ENCODE measurements around the gene TEX38.

TEX38 gene

DNA sequence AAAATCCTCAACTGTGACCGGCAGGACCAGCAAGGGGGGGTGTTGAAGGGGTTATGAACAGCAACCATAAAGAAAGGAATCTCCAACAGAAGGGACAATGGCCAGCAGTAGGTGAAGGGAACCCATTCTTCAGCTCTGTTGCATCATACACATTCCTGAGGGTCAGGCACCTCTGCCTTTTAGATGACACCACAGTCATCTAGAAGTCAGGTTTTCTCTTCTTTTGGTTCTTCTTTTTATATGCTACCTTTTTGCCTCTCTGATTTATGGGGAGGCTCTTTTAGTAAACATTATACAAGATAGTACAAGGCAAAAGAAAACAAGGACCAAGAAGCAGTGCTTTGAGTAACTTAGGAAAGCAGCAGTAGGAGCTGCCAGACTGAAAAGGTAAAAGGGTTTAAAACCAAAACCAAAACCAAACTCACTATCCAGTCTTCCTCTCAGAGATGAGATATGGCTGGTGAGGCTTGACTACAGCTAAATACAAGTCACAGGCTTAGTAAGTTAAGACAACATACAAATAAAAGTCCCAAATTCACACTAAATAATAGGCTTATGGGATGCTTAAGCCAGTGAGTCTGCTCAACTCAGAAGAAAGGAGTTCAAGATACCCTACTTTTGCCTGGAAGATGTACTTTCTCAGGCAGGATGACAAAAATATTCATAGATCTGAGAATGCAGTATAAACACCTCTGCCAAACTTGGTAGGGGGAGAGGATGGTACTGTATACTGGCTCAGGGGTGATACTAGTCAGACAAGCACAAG is 4.1 kb downstream of the TEX38 start:
- no peak overlapping the region for H3K4me3 ChIP-seq (ENCODE audit: low read depth in 1 of 2, low read length in 2 of 2)
- H3K4me1 ChIP-seq (ENCODE audit: control insufficient read depth in 1 of 2, insufficient read depth in 2 of 2, low read length in 2 of 2): no peaks in the 10 kb centered on the region
- H3K36me3 ChIP-seq (ENCODE audit: control insufficient read depth in 1 of 2, insufficient read depth in 2 of 2, low read length in 2 of 2): peaks cover 30 to 43% of the 10 kb centered on the region in 2 donors
- H3K27me3 ChIP-seq (ENCODE audit: low read depth, low read length): no peaks in the 10 kb centered on the region
- H3K27ac ChIP-seq (ENCODE audit: low read length): no peak overlapping the region
- H3K9me3 ChIP-seq (ENCODE audit: control insufficient read depth in 1 of 2, low read length in 2 of 2): no peaks in the 10 kb centered on the region

GRCh38 chr1:46676531-46676930 is 4.9 kb downstream of the TEX38 start:
- H3K9me3 ChIP-seq (ENCODE audit: control insufficient read depth in 1 of 2, low read length in 2 of 2): no peaks in the 10 kb centered on the region
- H3K4me1 ChIP-seq (ENCODE audit: control insufficient read depth in 1 of 2, insufficient read depth in 2 of 2, low read length in 2 of 2): no peaks in the 10 kb centered on the region
- peaks cover 30 to 51% of the 10 kb centered on the region in 2 donors for H3K36me3 ChIP-seq (ENCODE audit: control insufficient read depth in 1 of 2, insufficient read depth in 2 of 2, low read length in 2 of 2)
- H3K27ac ChIP-seq (ENCODE audit: low read length): no peak overlapping the region
- no peak overlapping the region for H3K4me3 ChIP-seq (ENCODE audit: low read depth in 1 of 2, low read length in 2 of 2)
- no peaks in the 10 kb centered on the region for H3K27me3 ChIP-seq (ENCODE audit: low read depth, low read length)

DNA sequence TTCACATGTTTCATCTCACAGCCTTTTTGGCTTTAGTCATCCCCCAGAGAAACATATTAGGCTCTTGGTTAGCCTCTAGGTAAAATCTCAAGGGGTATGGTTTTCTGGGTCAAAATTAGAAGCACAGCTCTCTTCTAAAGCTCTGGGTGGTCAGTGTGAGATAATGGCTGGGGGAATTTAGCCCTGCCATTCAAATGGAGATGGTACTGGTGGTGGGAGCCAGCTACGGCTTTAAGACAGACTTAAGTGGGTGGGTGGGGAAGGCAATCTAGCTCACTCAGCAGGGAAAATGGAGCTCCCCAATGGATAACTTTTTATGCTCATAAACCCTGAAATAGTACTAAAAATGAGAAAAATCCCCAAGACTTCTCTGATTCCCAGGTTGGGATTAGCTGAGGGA is 5.7 kb downstream of the TEX38 start:
- Histone ChIP-seq H3K4me3 (ENCODE audit: low read depth in 1 of 2, low read length in 2 of 2) (no peak overlapping the region), H3K27ac (ENCODE audit: low read length) (no peak overlapping the region), H3K4me1 (ENCODE audit: control insufficient read depth in 1 of 2, insufficient read depth in 2 of 2, low read length in 2 of 2) (no peaks in the 10 kb centered on the region), H3K36me3 (ENCODE audit: control insufficient read depth in 1 of 2, insufficient read depth in 2 of 2, low read length in 2 of 2) (peaks cover 35 to 59% of the 10 kb centered on the region in 2 donors), H3K27me3 (ENCODE audit: low read depth, low read length) (no peaks in the 10 kb centered on the region), H3K9me3 (ENCODE audit: control insufficient read depth in 1 of 2, low read length in 2 of 2) (no peaks in the 10 kb centered on the region)

DNA sequence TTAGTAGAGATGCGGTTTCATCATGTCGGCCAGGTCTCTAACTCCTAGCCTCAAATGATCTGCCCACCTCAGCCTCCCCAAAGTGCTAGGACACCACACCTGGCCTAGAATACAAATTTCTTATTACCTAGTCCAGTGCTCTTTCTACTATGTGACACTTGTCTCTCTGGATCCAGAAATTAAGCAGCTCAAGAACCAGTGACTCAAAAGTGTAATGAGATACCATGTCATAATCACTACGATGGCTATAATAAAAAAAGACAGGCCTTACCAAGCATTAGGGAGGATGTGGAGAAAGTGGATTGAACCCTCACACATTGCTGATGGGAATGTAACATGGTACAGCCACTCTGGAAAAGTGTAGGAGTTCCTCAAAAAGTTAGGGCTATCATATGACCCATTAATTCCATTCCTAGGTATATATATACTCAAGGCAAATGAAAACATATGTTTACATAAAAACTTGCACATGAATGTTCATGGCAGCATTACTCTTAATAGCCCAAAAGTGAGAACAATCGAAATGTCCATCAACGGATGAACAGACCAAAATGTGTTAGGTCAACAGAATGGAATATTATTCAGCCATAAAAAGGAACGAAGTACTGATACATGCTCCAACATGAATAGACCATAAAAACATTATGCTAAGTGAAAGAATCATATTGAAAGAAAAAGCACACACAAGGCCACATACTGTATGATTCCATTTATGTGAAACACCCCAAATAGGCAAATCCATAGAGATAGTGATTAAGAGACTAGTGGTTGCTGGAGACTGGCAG is 8.3 kb downstream of the TEX38 start:
- H3K4me3 ChIP-seq (ENCODE audit: low read depth in 1 of 2, low read length in 2 of 2): no peak overlapping the region
- peaks cover 55 to 78% of the 10 kb centered on the region in 2 donors for H3K36me3 ChIP-seq (ENCODE audit: control insufficient read depth in 1 of 2, insufficient read depth in 2 of 2, low read length in 2 of 2)
- H3K27ac ChIP-seq (ENCODE audit: low read length): no peak overlapping the region
- H3K9me3 ChIP-seq (ENCODE audit: control insufficient read depth in 1 of 2, low read length in 2 of 2): no peaks in the 10 kb centered on the region
- no peaks in the 10 kb centered on the region for H3K4me1 ChIP-seq (ENCODE audit: control insufficient read depth in 1 of 2, insufficient read depth in 2 of 2, low read length in 2 of 2)
- H3K27me3 ChIP-seq (ENCODE audit: low read depth, low read length): no peaks in the 10 kb centered on the region

DNA sequence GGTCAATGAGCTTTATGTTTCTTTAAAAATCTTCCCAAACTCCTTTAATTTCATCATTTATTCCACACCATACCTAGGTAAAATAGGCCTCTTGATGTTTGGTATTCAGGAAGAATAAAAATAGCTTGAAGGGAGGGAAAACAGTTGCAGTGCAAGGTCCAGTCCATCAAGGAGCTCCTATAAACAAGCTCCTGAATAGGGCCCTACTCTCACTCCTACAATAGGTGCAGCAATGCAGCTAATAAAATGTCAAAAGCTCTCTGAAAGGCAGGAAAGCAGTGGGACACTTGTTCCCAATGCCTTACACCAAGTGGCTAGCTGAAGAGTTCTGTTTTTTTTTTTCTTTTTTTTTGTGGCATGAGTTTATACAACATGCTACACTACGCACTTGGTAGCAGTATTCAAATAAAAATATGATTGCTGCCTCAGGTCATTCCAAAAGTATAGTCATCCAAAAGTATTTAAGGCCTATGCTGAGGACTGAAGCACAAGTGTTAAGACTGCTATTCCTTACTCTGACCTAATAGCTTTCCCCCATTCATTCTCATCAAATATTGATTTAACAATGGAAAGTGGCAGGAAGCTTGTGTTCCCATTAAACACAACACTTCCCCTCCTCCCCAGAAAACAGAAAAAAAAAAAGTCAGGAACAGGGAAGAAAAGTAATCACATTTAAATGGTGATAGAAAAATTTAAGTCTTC is 9.8 kb downstream of the TEX38 start:
- Histone ChIP-seq H3K27me3 (ENCODE audit: low read depth, low read length) (no peaks in the 10 kb centered on the region), H3K36me3 (ENCODE audit: control insufficient read depth in 1 of 2, insufficient read depth in 2 of 2, low read length in 2 of 2) (peaks cover 64 to 86% of the 10 kb centered on the region in 2 donors), H3K4me3 (ENCODE audit: low read depth in 1 of 2, low read length in 2 of 2) (no peak overlapping the region), H3K27ac (ENCODE audit: low read length) (no peak overlapping the region), H3K4me1 (ENCODE audit: control insufficient read depth in 1 of 2, insufficient read depth in 2 of 2, low read length in 2 of 2) (no peaks in the 10 kb centered on the region), H3K9me3 (ENCODE audit: control insufficient read depth in 1 of 2, low read length in 2 of 2) (no peaks in the 10 kb centered on the region)

DNA sequence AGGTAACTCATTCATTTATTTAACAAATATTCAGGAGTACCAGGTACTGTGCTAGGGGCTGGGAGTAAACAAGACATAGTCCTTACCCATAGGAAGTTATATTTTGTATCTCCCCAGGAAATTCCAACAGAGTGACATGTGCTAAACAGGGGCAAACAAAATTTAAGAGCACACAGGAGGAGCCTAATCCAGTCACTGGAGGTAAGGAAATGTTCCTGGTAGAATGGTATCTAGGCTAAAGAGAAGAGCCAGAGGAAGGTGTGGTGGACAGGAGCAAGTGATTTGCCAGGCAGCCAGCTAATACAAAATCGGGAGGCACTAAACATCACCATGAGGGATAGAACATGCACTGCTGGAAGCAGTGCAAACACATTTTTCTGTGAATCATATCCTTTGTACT is 10.4 kb downstream of the TEX38 start:
- Histone ChIP-seq H3K27me3 (ENCODE audit: low read depth, low read length) (no peaks in the 10 kb centered on the region), H3K27ac (ENCODE audit: low read length) (no peak overlapping the region), H3K36me3 (ENCODE audit: control insufficient read depth in 1 of 2, insufficient read depth in 2 of 2, low read length in 2 of 2) (peaks cover 61 to 85% of the 10 kb centered on the region in 2 donors), H3K9me3 (ENCODE audit: control insufficient read depth in 1 of 2, low read length in 2 of 2) (no peaks in the 10 kb centered on the region), H3K4me3 (ENCODE audit: low read depth in 1 of 2, low read length in 2 of 2) (no peak overlapping the region), H3K4me1 (ENCODE audit: control insufficient read depth in 1 of 2, insufficient read depth in 2 of 2, low read length in 2 of 2) (peaks cover 0 to under 1% of the 10 kb centered on the region in 2 donors)

GRCh38 chr1:46684670-46685069 is 13.0 kb downstream of the TEX38 start:
- no peak overlapping the region for H3K4me3 ChIP-seq (ENCODE audit: low read depth in 1 of 2, low read length in 2 of 2)
- no peak overlapping the region for H3K27ac ChIP-seq (ENCODE audit: low read length)
- no peaks in the 10 kb centered on the region for H3K27me3 ChIP-seq (ENCODE audit: low read depth, low read length)
- H3K9me3 ChIP-seq (ENCODE audit: control insufficient read depth in 1 of 2, low read length in 2 of 2): no peaks in the 10 kb centered on the region
- H3K36me3 ChIP-seq (ENCODE audit: control insufficient read depth in 1 of 2, insufficient read depth in 2 of 2, low read length in 2 of 2): peaks cover 63 to 81% of the 10 kb centered on the region in 2 donors
- H3K4me1 ChIP-seq (ENCODE audit: control insufficient read depth in 1 of 2, insufficient read depth in 2 of 2, low read length in 2 of 2): peaks cover 4 to 10% of the 10 kb centered on the region in 2 donors

- Histone ChIP-seq H3K27ac (ENCODE audit: low read length) (no peak overlapping the region), H3K27me3 (ENCODE audit: low read depth, low read length) (no peaks in the 10 kb centered on the region), H3K36me3 (ENCODE audit: control insufficient read depth in 1 of 2, insufficient read depth in 2 of 2, low read length in 2 of 2) (peaks cover 64 to 75% of the 10 kb centered on the region in 2 donors), H3K4me3 (ENCODE audit: low read depth in 1 of 2, low read length in 2 of 2) (no peak overlapping the region), H3K9me3 (ENCODE audit: control insufficient read depth in 1 of 2, low read length in 2 of 2) (no peaks in the 10 kb centered on the region), H3K4me1 (ENCODE audit: control insufficient read depth in 1 of 2, insufficient read depth in 2 of 2, low read length in 2 of 2) (peaks cover 4 to 10% of the 10 kb centered on the region in 2 donors)
Observed at GRCh38 chr1:46686255-46686654, 14.6 kb downstream of the TEX38 start.

- Histone ChIP-seq H3K9me3 (ENCODE audit: control insufficient read depth in 1 of 2, low read length in 2 of 2) (no peaks in the 10 kb centered on the region), H3K4me3 (ENCODE audit: low read depth in 1 of 2, low read length in 2 of 2) (no peak overlapping the region), H3K27ac (ENCODE audit: low read length) (no peak overlapping the region), H3K36me3 (ENCODE audit: control insufficient read depth in 1 of 2, insufficient read depth in 2 of 2, low read length in 2 of 2) (peaks cover 68 to 69% of the 10 kb centered on the region in 2 donors), H3K4me1 (ENCODE audit: control insufficient read depth in 1 of 2, insufficient read depth in 2 of 2, low read length in 2 of 2) (peaks cover 4 to 18% of the 10 kb centered on the region in 2 donors), H3K27me3 (ENCODE audit: low read depth, low read length) (no peaks in the 10 kb centered on the region)
Observed at GRCh38 chr1:46687093-46687659, 15.5 kb downstream of the TEX38 start.

GRCh38 chr1:46687921-46688509 is 16.4 kb downstream of the TEX38 start:
- H3K4me1 ChIP-seq (ENCODE audit: control insufficient read depth in 1 of 2, insufficient read depth in 2 of 2, low read length in 2 of 2): peaks cover 4 to 22% of the 10 kb centered on the region in 2 donors
- H3K27me3 ChIP-seq (ENCODE audit: low read depth, low read length): no peaks in the 10 kb centered on the region
- peaks cover 59 to 61% of the 10 kb centered on the region in 2 donors for H3K36me3 ChIP-seq (ENCODE audit: control insufficient read depth in 1 of 2, insufficient read depth in 2 of 2, low read length in 2 of 2)
- H3K27ac ChIP-seq (ENCODE audit: low read length): no peak overlapping the region
- no peak overlapping the region for H3K4me3 ChIP-seq (ENCODE audit: low read depth in 1 of 2, low read length in 2 of 2)
- no peaks in the 10 kb centered on the region for H3K9me3 ChIP-seq (ENCODE audit: control insufficient read depth in 1 of 2, low read length in 2 of 2)
